ENCODE measurements around the gene LIG1.
"Not testable (repeated sequence)": the region's sequence is repeated elsewhere in the genome, so short reads cannot be mapped to it uniquely, and the experiment has no call there.

Gene LIG1

GRCh38 chr19:48120505-48120904 lies 49.6 kb downstream of the LIG1 start:
- no peak for DNase-seq

GRCh38 chr19:48118131-48118517 lies 52.0 kb downstream of the LIG1 start:
- DNase-seq = peak; percentile 5

GRCh38 chr19:48117515-48118130 lies 52.5 kb downstream of the LIG1 start:
- no peak for DNase-seq

GRCh38 chr19:48113190-48113917 lies 56.8 kb downstream of the LIG1 start:
- no peak for DNase-seq

- no peak for DNase-seq
These were observed 58.9 kb downstream of the LIG1 start for GRCh38 chr19:48111280-48111679.

GRCh38 chr19:48110350-48110966 lies 59.7 kb downstream of the LIG1 start, which contains the start of gene PLA2G4C:
PLA2G4C (minus strand) TSS chr19:48110817; CDS start chr19:48106529, 4,288 bp downstream.
- DNase-seq = peak; percentile 83

GRCh38 chr19:48108997-48109782 lies 61.0 kb downstream of the LIG1 start:
- DNase-seq = no peak

GRCh38 chr19:48103922-48104321 lies 66.2 kb downstream of the LIG1 start:
- DNase-seq = no peak

GRCh38 chr19:48102870-48103751 lies 67.0 kb downstream of the LIG1 start:
- DNase-seq = peak; percentile 28

- no peak for DNase-seq
These were observed 74.5 kb downstream of the LIG1 start for GRCh38 chr19:48095612-48096175.

- no peak for DNase-seq
These were observed 75.3 kb downstream of the LIG1 start for GRCh38 chr19:48094855-48095203.

GRCh38 chr19:48094129-48094854 lies 75.9 kb downstream of the LIG1 start:
- DNase-seq = no peak

- DNase-seq = not testable (repeated sequence)
These were observed 78.9 kb downstream of the LIG1 start for GRCh38 chr19:48091111-48091718.

GRCh38 chr19:48090281-48090802 lies 79.8 kb downstream of the LIG1 start:
- no peak for DNase-seq

GRCh38 chr19:48088991-48089390 lies 81.2 kb downstream of the LIG1 start:
- not testable (repeated sequence) for DNase-seq

GRCh38 chr19:48085904-48086864 lies 84.0 kb downstream of the LIG1 start:
- DNase-seq = no peak

- DNase-seq = no peak
These were observed 85.1 kb downstream of the LIG1 start for GRCh38 chr19:48085076-48085475.

GRCh38 chr19:48081106-48081505 lies 89.0 kb downstream of the LIG1 start:
- DNase-seq = no peak

- not testable (repeated sequence) for DNase-seq
These were observed 99.9 kb downstream of the LIG1 start for GRCh38 chr19:48070177-48070769.

Data from activated naive CD4-positive, alpha-beta T cell treated with Interleukin-2 at 50 U/mL for 16 hours (primary cell).